ENCODE measurements around the gene ZNF521.

The ZNF521 gene

GRCh38 chr18:25102662-25103061 is 249.3 kb downstream of the ZNF521 start:
- no peak overlapping the region for H3K27ac ChIP-seq (ENCODE audit: low read depth, low read length)
- no peaks in the 10 kb centered on the region for H3K4me1 ChIP-seq (ENCODE audit: control insufficient read depth, insufficient read depth, low read length)
- no peaks in the 10 kb centered on the region for H3K27me3 ChIP-seq (ENCODE audit: control insufficient read depth, insufficient read depth, low read length)
- H3K4me3 ChIP-seq (ENCODE audit: low read length) = no peak overlapping the region
- no peaks in the 10 kb centered on the region for H3K36me3 ChIP-seq (ENCODE audit: control insufficient read depth, insufficient read depth, low read length)
- H3K9ac ChIP-seq (ENCODE audit: low read length) = no peak overlapping the region

- Histone ChIP-seq H3K4me1 (ENCODE audit: control insufficient read depth, insufficient read depth, low read length) (no peaks in the 10 kb centered on the region), H3K27ac (ENCODE audit: low read depth, low read length) (no peak overlapping the region), H3K4me3 (ENCODE audit: low read length) (no peak overlapping the region), H3K36me3 (ENCODE audit: control insufficient read depth, insufficient read depth, low read length) (no peaks in the 10 kb centered on the region), H3K9ac (ENCODE audit: low read length) (no peak overlapping the region), H3K27me3 (ENCODE audit: control insufficient read depth, insufficient read depth, low read length) (no peaks in the 10 kb centered on the region)
Measured at GRCh38 chr18:25100418-25100817, 251.5 kb downstream of the ZNF521 start.

GRCh38 chr18:25099895-25100294 is 252.1 kb downstream of the ZNF521 start:
- no peak overlapping the region for H3K4me3 ChIP-seq (ENCODE audit: low read length)
- no peak overlapping the region for H3K27ac ChIP-seq (ENCODE audit: low read depth, low read length)
- H3K4me1 ChIP-seq (ENCODE audit: control insufficient read depth, insufficient read depth, low read length) = no peaks in the 10 kb centered on the region
- H3K9ac ChIP-seq (ENCODE audit: low read length) = no peak overlapping the region
- H3K27me3 ChIP-seq (ENCODE audit: control insufficient read depth, insufficient read depth, low read length) = no peaks in the 10 kb centered on the region
- H3K36me3 ChIP-seq (ENCODE audit: control insufficient read depth, insufficient read depth, low read length) = no peaks in the 10 kb centered on the region

GRCh38 chr18:25097569-25098056 is 254.4 kb downstream of the ZNF521 start:
- Histone ChIP-seq H3K27ac (ENCODE audit: low read depth, low read length) (no peak overlapping the region), H3K4me3 (ENCODE audit: low read length) (no peak overlapping the region), H3K4me1 (ENCODE audit: control insufficient read depth, insufficient read depth, low read length) (no peaks in the 10 kb centered on the region), H3K9ac (ENCODE audit: low read length) (no peak overlapping the region), H3K36me3 (ENCODE audit: control insufficient read depth, insufficient read depth, low read length) (no peaks in the 10 kb centered on the region), H3K27me3 (ENCODE audit: control insufficient read depth, insufficient read depth, low read length) (no peaks in the 10 kb centered on the region)

GRCh38 chr18:25097057-25097456 is 254.9 kb downstream of the ZNF521 start:
- no peak overlapping the region for H3K4me3 ChIP-seq (ENCODE audit: low read length)
- no peaks in the 10 kb centered on the region for H3K4me1 ChIP-seq (ENCODE audit: control insufficient read depth, insufficient read depth, low read length)
- H3K27me3 ChIP-seq (ENCODE audit: control insufficient read depth, insufficient read depth, low read length) = no peaks in the 10 kb centered on the region
- H3K27ac ChIP-seq (ENCODE audit: low read depth, low read length) = no peak overlapping the region
- H3K36me3 ChIP-seq (ENCODE audit: control insufficient read depth, insufficient read depth, low read length) = no peaks in the 10 kb centered on the region
- no peak overlapping the region for H3K9ac ChIP-seq (ENCODE audit: low read length)

- H3K4me3 ChIP-seq (ENCODE audit: low read length) = no peak overlapping the region
- no peak overlapping the region for H3K27ac ChIP-seq (ENCODE audit: low read depth, low read length)
- no peaks in the 10 kb centered on the region for H3K36me3 ChIP-seq (ENCODE audit: control insufficient read depth, insufficient read depth, low read length)
- no peaks in the 10 kb centered on the region for H3K4me1 ChIP-seq (ENCODE audit: control insufficient read depth, insufficient read depth, low read length)
- no peak overlapping the region for H3K9ac ChIP-seq (ENCODE audit: low read length)
- no peaks in the 10 kb centered on the region for H3K27me3 ChIP-seq (ENCODE audit: control insufficient read depth, insufficient read depth, low read length)
Measured at GRCh38 chr18:25093141-25093540, 258.8 kb downstream of the ZNF521 start.

- Histone ChIP-seq H3K36me3 (ENCODE audit: control insufficient read depth, insufficient read depth, low read length) (no peaks in the 10 kb centered on the region), H3K4me3 (ENCODE audit: low read length) (no peak overlapping the region), H3K4me1 (ENCODE audit: control insufficient read depth, insufficient read depth, low read length) (no peaks in the 10 kb centered on the region), H3K27ac (ENCODE audit: low read depth, low read length) (no peak overlapping the region), H3K27me3 (ENCODE audit: control insufficient read depth, insufficient read depth, low read length) (no peaks in the 10 kb centered on the region), H3K9ac (ENCODE audit: low read length) (no peak overlapping the region)
Measured at GRCh38 chr18:25089470-25089869, 262.5 kb downstream of the ZNF521 start.

GRCh38 chr18:25086876-25087275 is 265.1 kb downstream of the ZNF521 start:
- H3K36me3 ChIP-seq (ENCODE audit: control insufficient read depth, insufficient read depth, low read length) = no peaks in the 10 kb centered on the region
- no peak overlapping the region for H3K9ac ChIP-seq (ENCODE audit: low read length)
- no peak overlapping the region for H3K4me3 ChIP-seq (ENCODE audit: low read length)
- H3K27ac ChIP-seq (ENCODE audit: low read depth, low read length) = no peak overlapping the region
- no peaks in the 10 kb centered on the region for H3K4me1 ChIP-seq (ENCODE audit: control insufficient read depth, insufficient read depth, low read length)
- no peaks in the 10 kb centered on the region for H3K27me3 ChIP-seq (ENCODE audit: control insufficient read depth, insufficient read depth, low read length)

GRCh38 chr18:25081001-25081400 is 271.0 kb downstream of the ZNF521 start:
- no peak overlapping the region for H3K9ac ChIP-seq (ENCODE audit: low read length)
- no peaks in the 10 kb centered on the region for H3K27me3 ChIP-seq (ENCODE audit: control insufficient read depth, insufficient read depth, low read length)
- no peak overlapping the region for H3K27ac ChIP-seq (ENCODE audit: low read depth, low read length)
- no peaks in the 10 kb centered on the region for H3K36me3 ChIP-seq (ENCODE audit: control insufficient read depth, insufficient read depth, low read length)
- H3K4me1 ChIP-seq (ENCODE audit: control insufficient read depth, insufficient read depth, low read length) = peaks cover 9% of the 10 kb centered on the region
- H3K4me3 ChIP-seq (ENCODE audit: low read length) = no peak overlapping the region

- no peaks in the 10 kb centered on the region for H3K36me3 ChIP-seq (ENCODE audit: control insufficient read depth, insufficient read depth, low read length)
- H3K4me1 ChIP-seq (ENCODE audit: control insufficient read depth, insufficient read depth, low read length) = peaks cover 9% of the 10 kb centered on the region
- no peaks in the 10 kb centered on the region for H3K27me3 ChIP-seq (ENCODE audit: control insufficient read depth, insufficient read depth, low read length)
- H3K9ac ChIP-seq (ENCODE audit: low read length) = no peak overlapping the region
- H3K27ac ChIP-seq (ENCODE audit: low read depth, low read length) = no peak overlapping the region
- no peak overlapping the region for H3K4me3 ChIP-seq (ENCODE audit: low read length)
Measured at GRCh38 chr18:25080211-25080610, 271.8 kb downstream of the ZNF521 start.

GRCh38 chr18:25077944-25078723 is 273.8 kb downstream of the ZNF521 start:
- peaks cover 9% of the 10 kb centered on the region for H3K4me1 ChIP-seq (ENCODE audit: control insufficient read depth, insufficient read depth, low read length)
- H3K27ac ChIP-seq (ENCODE audit: low read depth, low read length) = no peak overlapping the region
- H3K36me3 ChIP-seq (ENCODE audit: control insufficient read depth, insufficient read depth, low read length) = no peaks in the 10 kb centered on the region
- H3K9ac ChIP-seq (ENCODE audit: low read length) = no peak overlapping the region
- H3K4me3 ChIP-seq (ENCODE audit: low read length) = no peak overlapping the region
- no peaks in the 10 kb centered on the region for H3K27me3 ChIP-seq (ENCODE audit: control insufficient read depth, insufficient read depth, low read length)

- H3K36me3 ChIP-seq (ENCODE audit: control insufficient read depth, insufficient read depth, low read length) = no peaks in the 10 kb centered on the region
- no peaks in the 10 kb centered on the region for H3K27me3 ChIP-seq (ENCODE audit: control insufficient read depth, insufficient read depth, low read length)
- H3K4me3 ChIP-seq (ENCODE audit: low read length) = no peak overlapping the region
- H3K27ac ChIP-seq (ENCODE audit: low read depth, low read length) = no peak overlapping the region
- H3K4me1 ChIP-seq (ENCODE audit: control insufficient read depth, insufficient read depth, low read length) = peaks cover 9% of the 10 kb centered on the region
- H3K9ac ChIP-seq (ENCODE audit: low read length) = no peak overlapping the region
Measured at GRCh38 chr18:25077038-25077943, 274.7 kb downstream of the ZNF521 start.
